GM12865 (cell line): ENCODE measurements around the gene PPP4R1.

Source experiments
- DNase-seq: peaks from one replicate; pipeline ENCODE4 v3.0.0; 2010; ENCODE audit warnings: low read depth
- H3K4me3 ChIP-seq: 2 replicates; pipeline ENCODE4 v1.5.1; 2011; ENCODE audit warnings: mild to moderate bottlenecking, low read depth, low read length, control low read depth
- CTCF ChIP-seq: IDR thresholded peaks from 2 replicates; pipeline ENCODE4 v1.5.1; 2011; ENCODE audit warnings: low read length, control low read depth, low read depth, inconsistent platforms; ENCODE audit not compliant: insufficient read depth; ENCODE audit errors: missing control alignments

Gene PPP4R1

DNA sequence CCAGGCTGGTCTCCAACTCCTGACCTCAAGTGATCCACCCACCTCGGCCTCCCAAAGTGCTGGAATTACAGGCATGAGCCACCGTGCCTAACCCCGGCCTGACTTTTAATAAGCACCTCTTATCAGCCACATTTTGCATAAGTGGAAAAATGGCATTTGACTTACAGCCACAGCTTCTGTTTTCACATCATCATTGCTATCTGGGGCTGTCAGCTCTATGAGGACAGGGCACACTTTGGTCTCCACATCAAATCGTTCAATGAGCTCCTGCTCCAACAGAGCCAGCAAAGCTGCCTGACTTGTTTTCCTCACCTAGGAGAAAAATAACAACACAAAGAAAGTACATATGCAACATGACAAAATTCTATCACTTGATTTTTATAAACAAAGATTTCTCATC lies 26.4 kb downstream of the PPP4R1 start:
- no peak for DNase-seq
- no peak for TF ChIP-seq CTCF
- H3K4me3 ChIP-seq, result no peak overlapping the region

- DNase-seq, result no peak
- no peak overlapping the region for H3K4me3 ChIP-seq
- TF ChIP-seq CTCF, result no peak
Measured at GRCh38 chr18:9586814-9587213, 27.5 kb downstream of the PPP4R1 start.

DNA sequence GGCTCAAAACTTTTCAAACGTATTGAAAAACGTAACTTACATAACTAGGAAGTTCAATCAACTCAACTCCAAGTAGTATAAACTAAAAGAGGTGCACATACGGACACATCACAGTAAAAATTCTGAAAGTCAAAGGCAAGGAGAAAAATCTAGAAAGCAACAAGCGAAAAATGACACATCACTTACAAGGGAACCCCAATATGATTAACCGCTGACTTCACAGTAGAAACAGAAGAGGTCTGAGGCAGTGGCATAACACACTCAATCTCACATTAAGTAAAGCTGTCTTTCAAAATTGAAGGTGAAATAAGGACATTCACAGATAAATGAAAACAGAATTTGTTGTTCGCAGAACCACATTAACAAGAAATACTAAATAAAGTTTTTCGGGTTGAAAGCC lies 32.7 kb downstream of the PPP4R1 start:
- TF ChIP-seq CTCF, result no peak
- no peak overlapping the region for H3K4me3 ChIP-seq
- DNase-seq, result no peak

GRCh38 chr18:9578306-9578705 lies 36.1 kb downstream of the PPP4R1 start:
- DNase-seq, result no peak
- TF ChIP-seq CTCF, result no peak
- H3K4me3 ChIP-seq, result no peak overlapping the region

DNA sequence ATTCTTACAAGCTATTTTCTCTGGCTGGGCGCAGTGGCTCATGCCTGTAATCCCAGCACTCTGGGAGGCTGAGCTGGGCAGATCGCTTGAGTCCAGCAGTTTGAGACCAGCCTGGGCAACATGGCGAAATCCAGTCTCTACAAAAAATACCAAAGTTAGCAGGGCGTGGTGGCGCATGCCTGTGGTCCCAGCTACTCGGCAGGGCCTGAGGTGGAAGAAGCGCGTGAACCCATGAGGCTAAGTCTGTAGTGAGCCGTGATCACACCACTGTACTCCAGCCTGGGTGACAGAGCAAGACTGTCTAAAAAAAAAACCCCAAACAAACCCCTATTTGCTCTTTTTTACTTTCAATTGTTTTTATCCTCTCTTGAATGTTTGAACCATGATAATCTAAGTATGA lies 37.0 kb downstream of the PPP4R1 start:
- no peak for DNase-seq
- no peak for TF ChIP-seq CTCF
- H3K4me3 ChIP-seq, result no peak overlapping the region

- DNase-seq, result peak; percentile 92
- peak; percentile 88 for TF ChIP-seq CTCF
- H3K4me3 ChIP-seq, result no peak overlapping the region
Measured at GRCh38 chr18:9575558-9575957, 38.8 kb downstream of the PPP4R1 start.

DNA sequence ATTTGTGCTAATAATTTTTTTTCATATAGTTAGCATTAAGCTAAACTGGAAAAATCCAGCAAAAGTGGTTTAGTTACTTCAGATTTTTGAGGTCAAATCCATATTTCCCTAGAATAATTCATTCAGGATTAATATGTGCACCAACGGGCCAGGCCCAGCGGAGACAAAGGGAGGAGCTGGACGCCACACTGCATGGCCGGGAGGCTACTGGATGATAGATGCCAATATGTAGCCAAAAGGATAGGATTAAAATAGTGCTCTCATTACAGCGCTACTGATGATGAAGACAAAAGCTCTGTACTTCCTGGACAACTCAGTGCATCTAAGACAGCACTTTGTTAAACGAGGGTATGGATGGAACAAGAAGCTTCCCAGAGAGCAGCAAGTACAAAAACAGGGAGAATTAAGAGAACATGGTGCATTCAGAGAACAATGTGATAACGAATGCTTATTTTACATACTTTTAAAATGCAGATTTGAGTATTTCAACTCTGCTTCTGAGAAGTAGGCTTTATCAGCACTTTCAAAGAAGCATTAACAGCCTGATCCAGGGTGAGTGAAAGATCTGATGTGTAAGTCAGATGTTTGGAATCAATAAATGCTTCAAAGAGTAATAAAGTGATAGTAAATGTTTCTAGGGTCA lies 39.8 kb downstream of the PPP4R1 start:
- no peak overlapping the region for H3K4me3 ChIP-seq
- no peak for TF ChIP-seq CTCF
- no peak for DNase-seq
